HG03378 (cell line): ENCODE measurements around the gene ARHGEF28.

Experiments
- ATAC-seq: cut with Tn5 transposase; IDR thresholded peaks from one replicate; pipeline ENCODE4 v1.9.1; 2021; ENCODE audit warnings: mild to moderate bottlenecking, moderate library complexity; ENCODE audit not compliant: unreplicated experiment

The ARHGEF28 gene

GRCh38 chr5:73915345-73915744 lies 289.3 kb downstream of the ARHGEF28 start:
- no peak for ATAC-seq

GRCh38 chr5:73917433-73917832 lies 291.4 kb downstream of the ARHGEF28 start:
- ATAC-seq: no peak

- ATAC-seq: no peak
Observed at GRCh38 chr5:73917891-73918290, 291.9 kb downstream of the ARHGEF28 start.

GRCh38 chr5:73918791-73919221 lies 292.8 kb downstream of the ARHGEF28 start:
- no peak for ATAC-seq

GRCh38 chr5:73921741-73922140 lies 295.7 kb downstream of the ARHGEF28 start:
- no peak for ATAC-seq

- no peak for ATAC-seq
Observed at GRCh38 chr5:73922224-73922623, 296.2 kb downstream of the ARHGEF28 start.

- ATAC-seq: no peak
Observed at GRCh38 chr5:73922875-73923557, 297.0 kb downstream of the ARHGEF28 start.

- no peak for ATAC-seq
Observed at GRCh38 chr5:73928476-73929070, 302.6 kb downstream of the ARHGEF28 start.

GRCh38 chr5:73935719-73936118 lies 309.7 kb downstream of the ARHGEF28 start:
- no peak for ATAC-seq

- ATAC-seq: no peak
Observed at GRCh38 chr5:73938280-73938937, 312.4 kb downstream of the ARHGEF28 start.

GRCh38 chr5:73938938-73939320 lies 312.9 kb downstream of the ARHGEF28 start:
- no peak for ATAC-seq

- ATAC-seq: no peak
Observed at GRCh38 chr5:73939557-73939956, 313.6 kb downstream of the ARHGEF28 start.

GRCh38 chr5:73940026-73940425 lies 314.0 kb downstream of the ARHGEF28 start:
- no peak for ATAC-seq

- ATAC-seq: no peak
Observed at GRCh38 chr5:73940801-73941200, 314.8 kb downstream of the ARHGEF28 start.

GRCh38 chr5:73942783-73943182 lies 316.8 kb downstream of the ARHGEF28 start:
- no peak for ATAC-seq

GRCh38 chr5:73943397-73943796 lies 317.4 kb downstream of the ARHGEF28 start:
- no peak for ATAC-seq

GRCh38 chr5:73944581-73944980 lies 318.6 kb downstream of the ARHGEF28 start:
- ATAC-seq: no peak

GRCh38 chr5:73945505-73945904 lies 319.5 kb downstream of the ARHGEF28 start:
- ATAC-seq: no peak

- no peak for ATAC-seq
Observed at GRCh38 chr5:73946278-73946677, 320.3 kb downstream of the ARHGEF28 start.

GRCh38 chr5:73946919-73947602 lies 321.1 kb downstream of the ARHGEF28 start:
- ATAC-seq: no peak

- no peak for ATAC-seq
Observed at GRCh38 chr5:73947906-73948640, 322.1 kb downstream of the ARHGEF28 start.
